Measurements from ENCODE around the gene FBXW12.

Gene FBXW12

DNA sequence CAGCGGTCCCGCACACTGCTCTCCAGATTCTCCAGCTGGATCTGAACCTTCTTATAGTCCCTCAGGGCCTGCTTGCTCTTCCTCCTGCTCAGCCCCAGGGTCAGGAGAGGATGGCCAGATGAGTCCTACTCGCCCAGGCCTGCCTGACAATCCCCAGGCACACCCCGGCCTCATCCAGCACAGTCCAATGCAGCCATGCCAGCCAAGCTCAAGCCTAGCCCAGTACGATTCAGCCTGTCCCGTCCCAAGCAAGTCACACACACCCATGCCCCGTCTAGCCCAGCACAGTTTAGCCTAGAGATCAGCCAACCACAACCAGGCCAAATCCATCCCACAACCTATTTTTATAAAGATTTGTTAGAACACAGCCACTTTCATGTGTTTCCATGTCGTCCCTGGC lies 41.1 kb downstream of the FBXW12 start:
- no peak overlapping the region for H3K9ac ChIP-seq (ENCODE audit: low read depth in 1 of 2, low read length in 2 of 2)
- H3K27me3 ChIP-seq (ENCODE audit: control insufficient read depth in 2 of 2, insufficient read depth in 2 of 2, low read length in 2 of 2): no peaks in the 10 kb centered on the region
- H3K4me1 ChIP-seq (ENCODE audit: control insufficient read depth in 2 of 2, insufficient read depth in 2 of 2, low read length in 2 of 2): no peaks in the 10 kb centered on the region
- no peak overlapping the region for H3K4me3 ChIP-seq (ENCODE audit: low read length in 2 of 2)
- H3K9me3 ChIP-seq (ENCODE audit: control insufficient read depth in 2 of 2, low read length in 2 of 2): no peaks in the 10 kb centered on the region
- no peak overlapping the region for H3K27ac ChIP-seq (ENCODE audit: low read depth in 2 of 2, low read length in 2 of 2)
- peaks cover 76 to 77% of the 10 kb centered on the region in 2 donors for H3K36me3 ChIP-seq (ENCODE audit: control insufficient read depth in 2 of 2, insufficient read depth in 2 of 2, low read length in 2 of 2)

DNA sequence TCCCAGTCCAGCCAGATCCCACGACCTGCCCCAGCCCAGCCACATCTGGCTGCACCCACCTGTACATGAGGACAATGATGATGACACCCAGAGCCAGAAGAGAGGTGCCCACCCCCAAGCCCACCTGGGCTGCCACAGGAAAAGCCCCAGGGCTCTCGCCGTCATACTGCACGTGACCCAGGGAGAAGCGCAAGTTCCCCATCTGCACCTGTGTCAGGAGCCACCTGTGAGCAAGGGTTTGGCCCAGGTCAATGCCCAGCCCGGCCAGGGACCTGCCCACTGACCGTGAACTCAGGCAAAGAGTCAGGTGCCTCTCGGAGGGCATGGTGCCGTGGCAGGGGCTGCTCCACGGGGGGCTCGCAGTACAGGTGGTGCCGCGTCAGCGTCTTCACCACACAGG lies 41.6 kb downstream of the FBXW12 start:
- Histone ChIP-seq H3K9ac (ENCODE audit: low read depth in 1 of 2, low read length in 2 of 2) (no peak overlapping the region), H3K27me3 (ENCODE audit: control insufficient read depth in 2 of 2, insufficient read depth in 2 of 2, low read length in 2 of 2) (no peaks in the 10 kb centered on the region), H3K4me3 (ENCODE audit: low read length in 2 of 2) (no peak overlapping the region), H3K27ac (ENCODE audit: low read depth in 2 of 2, low read length in 2 of 2) (no peak overlapping the region), H3K36me3 (ENCODE audit: control insufficient read depth in 2 of 2, insufficient read depth in 2 of 2, low read length in 2 of 2) (peaks cover 76 to 78% of the 10 kb centered on the region in 2 donors), H3K4me1 (ENCODE audit: control insufficient read depth in 2 of 2, insufficient read depth in 2 of 2, low read length in 2 of 2) (no peaks in the 10 kb centered on the region), H3K9me3 (ENCODE audit: control insufficient read depth in 2 of 2, low read length in 2 of 2) (no peaks in the 10 kb centered on the region)

DNA sequence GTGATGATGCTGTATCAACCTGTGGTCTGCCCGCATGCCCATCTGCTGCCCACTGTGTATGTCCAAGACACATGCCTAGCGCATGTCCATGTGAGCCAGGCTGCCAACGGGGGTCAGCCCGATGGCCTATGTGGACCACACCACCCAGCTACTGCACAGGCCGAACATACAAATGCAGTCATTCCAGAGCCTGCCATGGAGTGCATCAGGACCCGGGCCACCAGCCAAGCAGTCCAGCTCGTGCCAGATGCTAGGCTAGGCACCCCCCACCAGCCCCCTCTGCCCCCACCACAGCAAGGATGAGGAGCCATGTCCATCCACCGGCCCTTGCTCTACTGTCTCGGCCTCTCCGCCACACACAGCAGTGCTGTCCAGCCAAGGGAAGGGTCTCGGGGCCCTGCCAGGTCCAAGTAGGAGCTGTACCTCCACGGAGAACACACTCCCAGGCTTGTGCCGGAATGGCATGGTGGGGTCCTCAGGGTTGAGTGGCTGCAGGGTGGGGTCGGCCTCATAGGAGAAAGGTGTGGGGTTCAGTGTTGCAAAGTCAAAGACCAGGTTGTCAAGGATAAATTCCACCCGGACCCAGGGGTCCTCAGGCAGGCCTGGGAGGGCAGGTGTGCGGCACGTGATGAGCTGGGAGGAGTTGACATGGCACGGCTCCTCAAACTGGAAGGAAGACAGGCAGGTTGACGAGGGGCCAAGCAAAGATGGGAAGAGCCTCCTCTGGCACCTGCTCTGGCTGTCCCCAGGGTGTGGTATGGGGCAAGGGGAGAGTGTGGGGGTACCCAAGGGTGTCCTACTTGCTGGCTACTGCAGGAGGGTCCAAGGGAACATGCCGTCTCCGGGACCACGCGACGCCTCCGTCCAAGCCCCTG lies 42.6 kb downstream of the FBXW12 start:
- Histone ChIP-seq H3K4me3 (ENCODE audit: low read length in 2 of 2) (no peak overlapping the region), H3K9ac (ENCODE audit: low read depth in 1 of 2, low read length in 2 of 2) (no peak overlapping the region), H3K36me3 (ENCODE audit: control insufficient read depth in 2 of 2, insufficient read depth in 2 of 2, low read length in 2 of 2) (peaks cover 72 to 76% of the 10 kb centered on the region in 2 donors), H3K4me1 (ENCODE audit: control insufficient read depth in 2 of 2, insufficient read depth in 2 of 2, low read length in 2 of 2) (no peaks in the 10 kb centered on the region), H3K9me3 (ENCODE audit: control insufficient read depth in 2 of 2, low read length in 2 of 2) (no peaks in the 10 kb centered on the region), H3K27ac (ENCODE audit: low read depth in 2 of 2, low read length in 2 of 2) (no peak overlapping the region), H3K27me3 (ENCODE audit: control insufficient read depth in 2 of 2, insufficient read depth in 2 of 2, low read length in 2 of 2) (no peaks in the 10 kb centered on the region)

DNA sequence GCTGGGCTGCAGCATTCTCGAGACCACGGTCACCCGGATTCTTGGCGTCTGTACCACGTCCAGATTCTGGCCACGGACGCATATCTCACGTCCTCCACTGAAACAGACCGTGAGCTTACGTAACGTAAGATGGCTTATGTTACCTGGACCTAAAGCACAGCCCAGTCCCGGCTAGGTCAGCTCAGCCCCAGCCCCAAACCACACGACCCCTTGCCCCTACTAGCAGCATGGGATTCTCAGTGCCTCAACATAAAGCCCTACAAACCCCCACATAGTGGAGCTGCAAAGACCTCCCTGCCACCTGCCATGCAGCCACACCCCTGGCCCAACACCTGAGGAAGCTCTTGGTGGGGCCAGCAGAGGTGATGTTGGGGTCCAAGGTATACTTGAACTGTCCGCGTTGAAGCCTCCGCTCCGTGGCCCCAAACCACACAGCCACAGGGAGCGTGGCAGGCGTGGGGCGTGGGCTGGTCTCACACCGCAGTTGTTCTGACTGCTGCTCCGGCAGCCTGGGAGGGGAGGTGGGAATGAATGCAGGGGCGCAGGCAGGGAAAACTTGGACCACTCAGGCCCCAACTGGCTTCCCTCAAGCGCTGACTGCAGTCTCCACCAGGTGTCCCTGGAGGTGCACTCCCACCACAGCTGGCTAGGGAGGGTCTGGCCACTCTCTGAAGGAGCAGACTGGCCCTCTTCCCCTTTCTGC lies 43.4 kb downstream of the FBXW12 start:
- peaks cover 69 to 71% of the 10 kb centered on the region in 2 donors for H3K36me3 ChIP-seq (ENCODE audit: control insufficient read depth in 2 of 2, insufficient read depth in 2 of 2, low read length in 2 of 2)
- no peak overlapping the region for H3K9ac ChIP-seq (ENCODE audit: low read depth in 1 of 2, low read length in 2 of 2)
- no peaks in the 10 kb centered on the region for H3K9me3 ChIP-seq (ENCODE audit: control insufficient read depth in 2 of 2, low read length in 2 of 2)

DNA sequence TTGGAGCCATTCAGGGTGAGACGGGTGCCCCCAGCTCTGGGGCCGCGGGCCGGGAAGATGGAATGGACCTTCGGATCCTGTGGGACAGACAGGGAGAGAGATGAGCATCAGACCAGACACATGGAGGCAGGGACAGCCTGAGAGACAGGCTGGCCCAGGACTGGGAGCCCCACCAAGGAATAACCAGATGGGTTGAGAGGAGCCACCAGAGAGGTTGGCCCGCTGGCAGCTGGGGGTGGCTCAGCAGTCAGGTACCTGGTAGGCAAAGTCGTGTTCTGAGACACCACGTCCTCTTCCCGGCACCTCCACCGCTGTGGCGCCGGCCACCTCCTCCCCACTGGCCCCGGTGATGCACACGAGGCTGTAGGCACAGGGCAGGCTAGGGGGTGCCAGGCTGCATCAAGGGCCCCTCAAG lies 44.1 kb downstream of the FBXW12 start:
- no peaks in the 10 kb centered on the region for H3K9me3 ChIP-seq (ENCODE audit: control insufficient read depth in 2 of 2, low read length in 2 of 2)
- H3K27ac ChIP-seq (ENCODE audit: low read depth in 2 of 2, low read length in 2 of 2): no peak overlapping the region
- no peak overlapping the region for H3K9ac ChIP-seq (ENCODE audit: low read depth in 1 of 2, low read length in 2 of 2)
- no peak overlapping the region for H3K4me3 ChIP-seq (ENCODE audit: low read length in 2 of 2)
- peaks cover 64 to 67% of the 10 kb centered on the region in 2 donors for H3K36me3 ChIP-seq (ENCODE audit: control insufficient read depth in 2 of 2, insufficient read depth in 2 of 2, low read length in 2 of 2)
- no peaks in the 10 kb centered on the region for H3K4me1 ChIP-seq (ENCODE audit: control insufficient read depth in 2 of 2, insufficient read depth in 2 of 2, low read length in 2 of 2)
- no peaks in the 10 kb centered on the region for H3K27me3 ChIP-seq (ENCODE audit: control insufficient read depth in 2 of 2, insufficient read depth in 2 of 2, low read length in 2 of 2)

More for the DNA sequence above, 43.4 kb downstream of the FBXW12 start:
- H3K4me3 ChIP-seq (ENCODE audit: low read length in 2 of 2): no peak overlapping the region
- H3K27ac ChIP-seq (ENCODE audit: low read depth in 2 of 2, low read length in 2 of 2): no peak overlapping the region
- H3K4me1 ChIP-seq (ENCODE audit: control insufficient read depth in 2 of 2, insufficient read depth in 2 of 2, low read length in 2 of 2): no peaks in the 10 kb centered on the region
- no peaks in the 10 kb centered on the region for H3K27me3 ChIP-seq (ENCODE audit: control insufficient read depth in 2 of 2, insufficient read depth in 2 of 2, low read length in 2 of 2)

DNA sequence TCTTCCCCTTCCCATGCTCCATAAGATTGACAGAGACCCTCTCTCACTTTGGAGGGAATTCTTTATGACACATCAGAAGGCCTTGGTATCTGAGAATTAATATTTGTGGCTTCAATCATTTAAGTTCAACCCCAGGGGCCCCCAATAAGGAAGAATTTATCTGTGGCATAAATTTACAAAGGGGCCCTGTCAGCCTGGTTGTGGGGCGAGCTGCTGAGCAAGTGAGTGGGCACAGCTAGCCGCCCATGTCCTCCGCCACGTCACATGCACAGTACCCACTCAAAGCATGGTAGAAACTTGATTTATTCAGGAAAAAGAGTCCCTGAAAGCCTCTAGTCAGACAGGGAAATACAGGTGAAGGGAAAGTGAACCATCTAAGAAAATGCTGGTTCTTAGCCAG lies 44.5 kb downstream of the FBXW12 start:
- Histone ChIP-seq H3K27ac (ENCODE audit: low read depth in 2 of 2, low read length in 2 of 2) (no peak overlapping the region), H3K36me3 (ENCODE audit: control insufficient read depth in 2 of 2, insufficient read depth in 2 of 2, low read length in 2 of 2) (peaks cover 60 to 64% of the 10 kb centered on the region in 2 donors)

GRCh38 chr3:48417529-48418108 lies 45.6 kb downstream of the FBXW12 start:
- Histone ChIP-seq H3K27me3 (ENCODE audit: control insufficient read depth in 2 of 2, insufficient read depth in 2 of 2, low read length in 2 of 2) (no peaks in the 10 kb centered on the region), H3K9me3 (ENCODE audit: control insufficient read depth in 2 of 2, low read length in 2 of 2) (no peaks in the 10 kb centered on the region), H3K9ac (ENCODE audit: low read depth in 1 of 2, low read length in 2 of 2) (no peak overlapping the region), H3K4me3 (ENCODE audit: low read length in 2 of 2) (no peak overlapping the region), H3K4me1 (ENCODE audit: control insufficient read depth in 2 of 2, insufficient read depth in 2 of 2, low read length in 2 of 2) (no peaks in the 10 kb centered on the region), H3K27ac (ENCODE audit: low read depth in 2 of 2, low read length in 2 of 2) (no peak overlapping the region), H3K36me3 (ENCODE audit: control insufficient read depth in 2 of 2, insufficient read depth in 2 of 2, low read length in 2 of 2) (peaks cover 56 to 57% of the 10 kb centered on the region in 2 donors)

More for the DNA sequence above, 44.5 kb downstream of the FBXW12 start:
- no peak overlapping the region for H3K4me3 ChIP-seq (ENCODE audit: low read length in 2 of 2)
- H3K4me1 ChIP-seq (ENCODE audit: control insufficient read depth in 2 of 2, insufficient read depth in 2 of 2, low read length in 2 of 2): no peaks in the 10 kb centered on the region
- no peaks in the 10 kb centered on the region for H3K9me3 ChIP-seq (ENCODE audit: control insufficient read depth in 2 of 2, low read length in 2 of 2)
- no peak overlapping the region for H3K9ac ChIP-seq (ENCODE audit: low read depth in 1 of 2, low read length in 2 of 2)
- H3K27me3 ChIP-seq (ENCODE audit: control insufficient read depth in 2 of 2, insufficient read depth in 2 of 2, low read length in 2 of 2): no peaks in the 10 kb centered on the region

DNA sequence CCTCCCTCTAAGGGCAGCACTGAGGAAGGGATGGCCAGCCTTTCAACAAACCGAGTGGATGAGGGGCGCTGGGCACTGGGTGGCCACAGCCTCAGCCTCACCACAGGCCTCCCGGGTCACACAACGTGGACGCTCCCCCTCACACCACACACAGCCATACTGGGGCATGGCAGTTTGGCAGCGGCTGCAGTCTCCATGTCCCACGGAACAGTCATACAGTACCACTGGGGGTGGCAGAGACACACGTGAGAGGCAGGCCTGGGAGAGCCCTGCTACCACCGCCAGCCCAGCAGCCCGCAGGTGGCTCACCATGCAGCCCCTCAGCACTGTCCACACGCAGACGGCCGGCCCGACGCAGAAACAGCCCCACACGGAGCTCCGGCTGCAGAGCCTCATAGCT lies 46.1 kb downstream of the FBXW12 start:
- Histone ChIP-seq H3K27ac (ENCODE audit: low read depth in 2 of 2, low read length in 2 of 2) (no peak overlapping the region), H3K9ac (ENCODE audit: low read depth in 1 of 2, low read length in 2 of 2) (no peak overlapping the region), H3K27me3 (ENCODE audit: control insufficient read depth in 2 of 2, insufficient read depth in 2 of 2, low read length in 2 of 2) (no peaks in the 10 kb centered on the region), H3K36me3 (ENCODE audit: control insufficient read depth in 2 of 2, insufficient read depth in 2 of 2, low read length in 2 of 2) (peaks cover 51 to 57% of the 10 kb centered on the region in 2 donors), H3K4me3 (ENCODE audit: low read length in 2 of 2) (no peak overlapping the region), H3K4me1 (ENCODE audit: control insufficient read depth in 2 of 2, insufficient read depth in 2 of 2, low read length in 2 of 2) (no peaks in the 10 kb centered on the region), H3K9me3 (ENCODE audit: control insufficient read depth in 2 of 2, low read length in 2 of 2) (no peaks in the 10 kb centered on the region)

- Histone ChIP-seq H3K27ac (ENCODE audit: low read depth in 2 of 2, low read length in 2 of 2) (no peak overlapping the region), H3K27me3 (ENCODE audit: control insufficient read depth in 2 of 2, insufficient read depth in 2 of 2, low read length in 2 of 2) (no peaks in the 10 kb centered on the region), H3K4me3 (ENCODE audit: low read length in 2 of 2) (no peak overlapping the region), H3K36me3 (ENCODE audit: control insufficient read depth in 2 of 2, insufficient read depth in 2 of 2, low read length in 2 of 2) (peaks cover 48 to 59% of the 10 kb centered on the region in 2 donors), H3K4me1 (ENCODE audit: control insufficient read depth in 2 of 2, insufficient read depth in 2 of 2, low read length in 2 of 2) (no peaks in the 10 kb centered on the region), H3K9me3 (ENCODE audit: control insufficient read depth in 2 of 2, low read length in 2 of 2) (no peaks in the 10 kb centered on the region), H3K9ac (ENCODE audit: low read depth in 1 of 2, low read length in 2 of 2) (no peak overlapping the region)
Observed at GRCh38 chr3:48418651-48419050, 46.6 kb downstream of the FBXW12 start.

- H3K27me3 ChIP-seq (ENCODE audit: control insufficient read depth in 2 of 2, insufficient read depth in 2 of 2, low read length in 2 of 2): no peaks in the 10 kb centered on the region
- no peak overlapping the region for H3K4me3 ChIP-seq (ENCODE audit: low read length in 2 of 2)
- no peaks in the 10 kb centered on the region for H3K9me3 ChIP-seq (ENCODE audit: control insufficient read depth in 2 of 2, low read length in 2 of 2)
- H3K9ac ChIP-seq (ENCODE audit: low read depth in 1 of 2, low read length in 2 of 2): no peak overlapping the region
- H3K36me3 ChIP-seq (ENCODE audit: control insufficient read depth in 2 of 2, insufficient read depth in 2 of 2, low read length in 2 of 2): peaks cover 43 to 54% of the 10 kb centered on the region in 2 donors
- H3K27ac ChIP-seq (ENCODE audit: low read depth in 2 of 2, low read length in 2 of 2): no peak overlapping the region
- H3K4me1 ChIP-seq (ENCODE audit: control insufficient read depth in 2 of 2, insufficient read depth in 2 of 2, low read length in 2 of 2): no peaks in the 10 kb centered on the region
Observed at GRCh38 chr3:48419149-48419548, 47.1 kb downstream of the FBXW12 start.

All from mucosa of rectum (tissue), 2 donors.